ENCODE data around the gene ZBTB40. TPM values are rescaled to one million over a fixed set of nuclear protein-coding genes. Genes with fewer than 3 reads are reported as not detected.

Gene ZBTB40
- total RNA-seq, 1 donor from 2014 or later, result 16.6 TPM

DNA sequence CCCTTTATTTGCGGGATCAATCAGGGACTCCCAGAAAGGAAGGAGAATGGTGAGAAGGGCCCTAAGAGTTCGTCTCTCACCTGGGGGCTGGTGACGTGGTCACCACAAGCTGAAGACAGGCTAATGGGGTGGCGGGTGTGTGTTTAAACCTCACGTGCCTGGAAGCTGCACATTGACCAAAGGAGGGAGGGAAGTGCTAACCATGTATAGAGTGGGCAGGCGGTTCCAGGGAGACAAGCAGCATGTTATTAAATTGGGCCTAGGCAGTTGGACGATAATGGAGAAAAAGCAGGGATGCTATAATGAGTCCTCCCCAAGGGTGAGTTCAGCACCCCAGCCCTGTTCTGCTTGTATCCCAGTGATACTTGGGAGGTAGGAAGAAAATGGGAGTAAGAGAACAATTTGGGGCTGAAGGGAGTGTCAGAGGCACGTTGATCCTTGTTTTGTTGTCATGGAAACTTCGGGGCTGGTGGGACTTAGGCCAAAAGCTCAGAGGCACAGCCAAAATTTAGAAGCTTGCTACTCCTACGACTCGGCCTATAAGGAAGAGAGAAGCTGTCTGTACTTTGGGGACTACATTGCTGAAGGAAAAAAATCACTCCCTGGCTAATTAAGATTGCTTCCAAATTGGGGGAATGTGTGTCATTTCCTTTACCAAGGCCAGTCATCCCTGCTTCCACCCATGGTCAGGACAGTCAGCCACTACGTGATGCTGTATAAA is 78.4 kb downstream of the ZBTB40 start:
- DNase-seq (ENCODE audit: extremely low read depth, low read depth, low spot score), result no peak

- no peak for DNase-seq (ENCODE audit: extremely low read depth, low read depth, low spot score)
These were observed 79.1 kb downstream of the ZBTB40 start for GRCh38 chr1:22530715-22531114.

DNA sequence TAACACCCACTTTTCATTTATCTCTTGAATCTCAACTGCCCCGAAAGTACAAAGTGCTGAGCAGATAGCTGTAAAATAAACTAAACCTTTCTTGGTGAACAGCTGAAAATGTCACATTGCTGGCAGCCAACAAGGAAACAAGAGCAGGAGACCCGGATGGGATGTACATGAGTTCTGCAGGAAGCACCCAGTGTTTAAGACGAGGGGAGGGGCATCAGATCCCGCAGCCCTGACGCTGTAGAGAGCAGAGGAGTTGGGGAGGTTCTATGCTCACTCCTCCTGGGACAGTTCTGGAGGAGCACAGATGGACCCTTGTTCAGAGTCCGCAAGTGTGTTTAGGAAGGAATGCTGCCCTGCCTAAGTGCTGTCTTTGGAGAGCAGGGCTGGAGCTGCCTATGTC is 79.6 kb downstream of the ZBTB40 start:
- DNase-seq (ENCODE audit: extremely low read depth, low read depth, low spot score), result no peak

GRCh38 chr1:22533244-22533895 is 81.7 kb downstream of the ZBTB40 start:
- DNase-seq (ENCODE audit: extremely low read depth, low read depth, low spot score), result no peak

DNA sequence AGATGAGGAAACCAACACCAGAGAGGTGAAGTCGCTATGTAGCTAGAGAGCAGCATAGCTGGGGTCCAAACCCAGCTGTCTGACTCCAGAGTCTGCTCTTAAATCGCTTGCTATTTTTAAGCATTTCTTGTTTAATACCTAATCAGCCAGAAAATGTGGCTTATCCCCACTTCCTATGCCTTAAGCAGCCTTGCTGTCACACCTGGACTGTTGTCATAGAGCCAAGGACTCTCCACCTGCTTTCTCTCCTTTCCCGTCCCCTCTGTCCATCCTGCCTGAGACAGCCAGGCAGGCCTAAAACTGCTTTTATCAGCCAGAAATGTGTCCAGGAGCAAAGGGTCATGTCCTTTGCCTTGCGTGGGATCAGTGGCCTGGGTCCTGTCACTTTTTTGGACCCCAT is 83.3 kb downstream of the ZBTB40 start:
- DNase-seq (ENCODE audit: extremely low read depth, low read depth, low spot score), result no peak

GRCh38 chr1:22535399-22535798 is 83.7 kb downstream of the ZBTB40 start:
- DNase-seq (ENCODE audit: extremely low read depth, low read depth, low spot score), result no peak

DNA sequence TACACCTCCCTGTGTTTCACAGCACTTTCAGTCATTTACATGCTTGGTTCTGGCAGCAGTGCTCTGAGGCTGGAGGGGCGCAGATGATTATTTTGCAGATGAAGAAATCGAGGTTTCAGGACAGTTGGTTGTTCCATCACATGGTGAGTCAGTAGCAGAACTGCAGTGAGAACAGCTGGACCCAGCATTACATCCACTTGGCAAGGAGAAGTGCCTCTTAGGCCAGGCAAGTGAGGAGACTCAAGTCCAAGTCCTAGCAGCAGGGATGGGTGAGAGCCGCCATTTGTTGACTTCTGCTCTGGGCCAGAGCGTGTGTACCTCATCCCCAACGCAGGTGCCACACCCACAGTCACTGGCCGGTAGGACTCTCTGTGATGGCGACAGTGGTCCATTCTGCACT is 84.9 kb downstream of the ZBTB40 start:
- DNase-seq (ENCODE audit: extremely low read depth, low read depth, low spot score), result no peak

DNA sequence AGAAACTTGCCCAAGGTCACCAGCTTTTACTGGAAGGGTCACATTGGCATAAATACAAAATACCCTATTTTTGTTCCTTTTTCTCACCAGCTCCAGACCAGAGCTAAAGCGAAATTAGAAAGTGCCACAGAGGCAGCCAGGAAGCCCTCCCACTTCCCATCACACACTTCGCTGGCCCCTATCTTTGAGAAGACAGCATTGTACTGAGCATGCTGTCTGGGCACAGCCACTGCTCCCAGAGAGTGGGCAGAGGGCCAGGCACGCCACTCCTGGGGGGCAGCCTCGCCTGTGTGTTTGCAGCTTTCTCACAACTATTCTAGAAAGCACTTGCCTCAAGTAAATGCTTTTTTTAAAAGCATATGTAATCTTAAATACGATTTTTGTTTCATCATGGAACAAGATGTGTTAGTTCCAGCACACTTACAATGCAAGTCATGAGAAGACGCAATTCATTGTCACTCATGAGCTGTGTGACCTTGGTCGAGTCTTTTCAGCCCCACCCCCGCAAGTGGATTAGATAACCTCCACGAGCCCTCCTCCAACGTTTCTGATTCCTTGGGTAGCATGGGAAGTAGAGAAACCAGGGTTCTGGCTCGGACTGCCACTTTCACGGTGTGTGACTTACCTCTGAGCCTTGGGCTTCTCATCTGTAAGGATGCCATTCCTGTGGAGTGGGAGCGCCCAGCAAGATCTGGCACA is 85.9 kb downstream of the ZBTB40 start:
- DNase-seq (ENCODE audit: extremely low read depth, low read depth, low spot score), result no peak

GRCh38 chr1:22539510-22540118 is 88.0 kb downstream of the ZBTB40 start:
- no peak for DNase-seq (ENCODE audit: extremely low read depth, low read depth, low spot score)

- DNase-seq (ENCODE audit: extremely low read depth, low read depth, low spot score), result no peak
These were observed 88.7 kb downstream of the ZBTB40 start for GRCh38 chr1:22540337-22540736.

GRCh38 chr1:22542886-22543285 is 91.2 kb downstream of the ZBTB40 start:
- DNase-seq (ENCODE audit: extremely low read depth, low read depth, low spot score), result no peak

- no peak for DNase-seq (ENCODE audit: extremely low read depth, low read depth, low spot score)
These were observed 92.0 kb downstream of the ZBTB40 start for GRCh38 chr1:22543679-22544078.

GRCh38 chr1:22544606-22545005 is 93.0 kb downstream of the ZBTB40 start:
- no peak for DNase-seq (ENCODE audit: extremely low read depth, low read depth, low spot score)

DNA sequence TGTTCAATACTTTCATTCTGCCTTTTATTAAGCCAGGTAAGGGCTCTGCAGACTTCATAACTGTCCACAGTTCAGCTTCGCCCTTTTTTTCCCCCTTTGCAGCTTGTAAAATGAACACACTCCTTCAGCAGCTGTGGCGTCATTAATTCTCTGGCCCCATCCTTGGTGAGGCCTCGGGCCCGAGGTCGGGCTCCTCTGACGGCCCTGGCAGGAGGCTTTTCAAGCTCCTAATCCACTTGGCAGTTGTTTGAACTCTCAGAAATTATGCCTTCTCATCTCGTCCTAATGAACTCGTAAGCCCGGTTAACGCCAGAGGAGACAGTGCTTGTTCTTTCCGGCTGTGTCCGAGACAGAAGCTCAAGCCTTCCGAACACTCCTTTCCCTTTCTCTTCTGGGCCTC is 93.5 kb downstream of the ZBTB40 start:
- no peak for DNase-seq (ENCODE audit: extremely low read depth, low read depth, low spot score)

DNA sequence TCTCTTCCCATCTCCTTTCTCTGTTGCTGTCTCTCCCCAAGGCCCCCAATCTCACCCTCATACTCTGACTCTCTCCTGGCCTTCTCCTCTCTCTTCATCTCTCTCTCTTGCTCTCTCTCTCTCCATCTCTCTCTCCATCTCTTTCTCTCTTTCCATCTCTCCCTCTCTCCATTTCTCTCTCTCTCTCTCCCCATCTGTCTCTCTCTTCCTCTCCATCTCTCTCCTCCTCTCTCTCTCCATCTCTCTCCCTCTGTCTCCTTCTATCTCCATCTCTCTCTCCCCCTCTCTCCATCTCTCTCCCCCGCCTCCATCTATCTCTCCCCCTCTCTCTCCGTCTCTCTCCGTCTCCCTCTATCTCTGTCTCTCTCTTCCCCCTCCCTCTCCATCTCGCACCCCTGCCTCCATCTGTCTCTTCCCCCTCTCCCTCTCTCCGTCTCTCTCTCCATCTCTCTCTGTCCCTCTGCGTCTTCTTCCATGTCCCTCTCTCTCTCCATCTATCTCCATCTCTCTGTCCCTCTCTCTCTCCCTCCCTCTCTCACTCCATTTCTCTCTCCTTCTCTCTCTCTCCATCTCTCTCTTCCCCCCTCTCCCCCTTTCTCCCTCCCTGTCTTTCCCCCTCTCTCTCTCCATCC is 95.7 kb downstream of the ZBTB40 start:
- no peak for DNase-seq (ENCODE audit: extremely low read depth, low read depth, low spot score)

GRCh38 chr1:22547818-22548462 is 96.3 kb downstream of the ZBTB40 start:
- no peak for DNase-seq (ENCODE audit: extremely low read depth, low read depth, low spot score)

DNA sequence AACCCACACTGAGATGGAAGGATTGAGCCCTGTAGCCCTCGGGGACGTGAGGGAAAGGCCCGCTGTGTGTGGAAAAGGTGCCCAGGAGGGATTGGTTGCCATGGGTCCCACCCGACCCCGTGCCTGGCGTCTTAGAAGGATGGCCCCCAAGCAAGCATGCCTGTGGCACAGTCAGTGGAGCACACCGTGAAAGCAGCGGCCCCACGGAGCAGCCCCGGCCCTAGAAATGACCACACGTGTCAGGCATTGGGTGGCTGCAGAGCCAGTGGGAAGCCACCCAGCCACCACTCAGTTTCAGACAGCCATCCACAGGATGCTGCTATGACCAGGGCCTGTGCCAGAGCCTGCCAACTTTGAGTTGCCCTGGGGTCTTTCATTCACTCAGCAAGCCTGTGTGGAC is 98.4 kb downstream of the ZBTB40 start:
- DNase-seq (ENCODE audit: extremely low read depth, low read depth, low spot score), result no peak

DNA sequence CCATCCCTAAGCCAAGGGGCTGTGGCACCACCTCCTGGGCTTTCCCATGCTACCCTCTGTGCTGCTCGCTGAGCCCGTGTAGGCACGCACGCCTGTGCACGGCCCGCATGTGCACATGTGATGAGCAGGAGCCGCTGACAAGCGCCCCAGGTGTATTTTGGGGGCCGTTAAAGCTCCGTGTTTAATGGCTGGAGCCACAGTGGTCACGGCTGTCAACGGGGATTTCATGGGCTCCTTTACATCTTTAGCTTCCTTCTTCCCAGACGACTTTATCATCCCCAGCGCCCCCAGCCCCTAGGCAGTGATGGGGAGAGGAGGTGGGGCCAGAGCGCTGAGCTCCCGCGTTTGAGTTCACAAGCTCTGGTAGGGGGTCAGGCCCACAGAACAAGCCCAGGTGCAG is 99.9 kb downstream of the ZBTB40 start:
- DNase-seq (ENCODE audit: extremely low read depth, low read depth, low spot score), result no peak

GRCh38 chr1:22552021-22552420 is 100.4 kb downstream of the ZBTB40 start:
- no peak for DNase-seq (ENCODE audit: extremely low read depth, low read depth, low spot score)

DNA sequence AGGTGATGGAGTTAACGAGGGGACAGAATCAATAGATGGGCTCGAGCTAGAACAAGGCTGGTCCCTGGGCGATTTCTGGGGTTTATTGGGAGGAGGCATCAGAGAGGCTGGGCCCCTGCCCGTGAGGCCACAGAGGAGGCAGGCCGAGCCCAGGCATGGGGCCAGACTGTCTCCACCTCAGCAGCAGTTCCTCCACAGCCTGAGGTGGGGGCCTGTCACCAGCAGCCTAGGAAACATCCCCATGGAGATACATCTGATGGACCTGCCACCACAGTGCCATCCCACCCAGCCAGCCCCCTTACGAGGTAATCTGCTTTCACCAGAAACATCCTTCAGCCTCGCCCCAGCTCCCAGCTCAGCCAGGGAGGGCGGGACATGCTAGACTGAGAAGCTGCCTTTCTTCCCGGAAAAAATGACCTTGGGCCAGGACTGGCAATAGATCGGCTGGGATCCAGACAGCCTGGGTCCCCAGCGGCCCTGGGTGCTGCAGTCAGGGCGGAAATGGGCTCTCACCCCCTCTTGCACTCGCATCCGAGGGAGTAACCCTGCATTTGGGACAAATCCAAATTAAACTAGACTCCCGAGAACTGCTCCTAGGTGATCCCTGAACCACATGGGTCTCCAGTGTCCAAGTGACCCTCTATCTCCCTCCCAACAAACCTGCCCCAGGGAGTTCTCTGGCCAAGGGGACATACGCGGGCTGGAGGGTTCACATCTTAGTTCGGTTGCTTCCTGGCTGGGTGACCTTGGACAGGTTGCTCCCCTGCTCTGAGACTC is 101.6 kb downstream of the ZBTB40 start:
- DNase-seq (ENCODE audit: extremely low read depth, low read depth, low spot score), result no peak

Measured in glomerular endothelial cell (primary cell).